ENCODE data around the gene FAHD1. TPM values are rescaled to one million over a fixed set of nuclear protein-coding genes. Genes with fewer than 3 reads are reported as not detected.
A peak's percentile ranks its signal among the peaks of the same experiment; 100 is the strongest.

Gene FAHD1
- total and polyA plus RNA-seq, 9 of the 15 experiments (the other 6 are each of a cell fraction or from before 2014, with no cell fraction given): 2.2 to 20.9 (median 10.7) TPM

GRCh38 chr16:1812732-1813163 is 14.3 kb upstream of the FAHD1 start (continued):
- TF ChIP-seq ZNF592 (IDR thresholded peaks at IDR 0.05) (0 out of 2 replicates have a peak, but pooled peaks have one; percentile 31), SMC3 (conservative IDR thresholded peaks at IDR 0.05; ENCODE audit: insufficient read depth, low read depth, low read length) (peak; percentile 78), MEIS2 (IDR thresholded peaks at IDR 0.05; ENCODE audit: partially characterized antibody) (peak; percentile 30), CTCF (IDR thresholded peaks at IDR 0.05 in 2 of 3, conservative IDR thresholded peaks at IDR 0.05 in 1 of 3; ENCODE audit: insufficient read depth in 2 of 3, low read depth in 1 of 3, low read length in 3 of 3) (peak; percentile 91 to 98 (median 97)), MNT (conservative IDR thresholded peaks at IDR 0.05) (peak; percentile 63 to 78), NR2C2 (CRISPR knock-in tag; IDR thresholded peaks at IDR 0.05) (no peak), NR2C2 (tag; IDR thresholded peaks at IDR 0.05) (no peak), IRF2 (CRISPR knock-in tag; IDR thresholded peaks at IDR 0.05) (no peak), ZBTB33 (CRISPR knock-in tag; IDR thresholded peaks at IDR 0.05) (peak; percentile 92), CREM (IDR thresholded peaks at IDR 0.05; ENCODE audit: low read depth) (peak; percentile 51; the same call in 1 of the 2 replicates), FOXP4 (CRISPR knock-in tag; IDR thresholded peaks at IDR 0.05; ENCODE audit: borderline replicate concordance) (no peak), CC2D1A (IDR thresholded peaks at IDR 0.05) (peak; percentile 75)

All from K562 (cell line).